Esophagus squamous epithelium (tissue), 4 donors: ENCODE data around the gene STARD13.

ENCODE experiments used
- CTCF ChIP-seq, 6 experiments: fragments of 450-650 bp in 4 of 6; fragments of 200-600 bp in 2 of 6; sonication (generic) in 2 of 6; IDR thresholded peaks; one replicate each; pipeline ENCODE4 v1.5.1; 2016 to 2019; ENCODE audit warnings: antibody characterized with exemption in 6 of 6, mild to moderate bottlenecking in 4 of 6, moderate library complexity in 4 of 6
- POLR2A ChIP-seq, 4 donors: fragments of 450-650 bp; IDR thresholded peaks; one replicate each; pipeline ENCODE4 v1.6.1; 2017; ENCODE audit warnings: antibody characterized with exemption in 4 of 4, mild to moderate bottlenecking in 4 of 4, moderate library complexity in 3 of 4

DNA sequence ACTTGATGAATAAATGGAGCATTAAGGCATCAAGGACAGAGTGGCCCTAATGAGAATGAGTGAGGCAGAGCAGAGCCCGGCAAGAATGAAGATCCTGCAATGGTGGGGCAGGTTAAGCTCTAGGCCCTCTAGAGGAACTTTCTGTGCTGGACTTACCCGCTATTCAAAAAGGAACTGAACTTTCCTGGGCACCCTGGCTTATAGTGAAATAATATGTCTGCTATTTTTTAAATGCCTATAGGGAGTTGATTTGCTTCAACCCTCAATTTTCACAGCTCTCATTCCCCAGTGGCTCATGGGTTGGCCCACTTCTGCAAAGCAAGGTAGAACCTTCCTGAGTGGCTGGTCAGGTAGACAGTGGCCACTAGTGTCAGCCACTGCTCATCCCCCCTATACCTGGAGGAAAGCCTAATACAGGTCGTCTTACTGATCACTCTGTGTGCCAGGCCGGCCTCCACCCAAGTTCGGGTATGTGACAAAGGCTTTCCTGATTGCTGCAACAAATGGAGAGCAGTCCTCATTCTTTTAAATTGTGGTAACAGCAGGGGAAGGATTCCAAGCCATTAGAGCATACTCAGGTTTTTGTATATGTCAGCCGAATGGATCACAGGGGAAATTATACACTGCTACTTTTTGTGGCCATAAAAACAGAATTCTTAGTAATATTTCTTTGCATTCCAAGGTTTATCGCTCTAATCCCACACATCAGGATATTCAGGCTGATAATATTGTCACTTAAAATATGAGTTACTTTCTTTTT, 166.4 kb downstream of the STARD13 start:
- no peak for TF ChIP-seq CTCF (IDR thresholded peaks at IDR 0.05)
- TF ChIP-seq POLR2A (IDR thresholded peaks at IDR 0.05) = no peak
